ENCODE measurements around the gene PNKP. TPM values are rescaled to one million over a fixed set of nuclear protein-coding genes. Genes with fewer than 3 reads are reported as not detected.

Gene PNKP
- total RNA-seq, 2 donors from 2014 or later, result 161 to 163 TPM

GRCh38 chr19:49891393-49891792, 24.0 kb upstream of the PNKP start:
- H3K27ac Mint-ChIP-seq, result no peak overlapping the region
- H3K9me3 Mint-ChIP-seq, result peaks cover 5% of the 10 kb centered on the region
- H3K27me3 Mint-ChIP-seq (ENCODE audit: insufficient read depth), result peaks cover 48% of the 10 kb centered on the region
- peaks cover 11% of the 10 kb centered on the region for H3K36me3 Mint-ChIP-seq (ENCODE audit: low read depth)
- H3K9ac ChIP-seq (ENCODE audit: extremely low read depth, low read length, poor library complexity, severe bottlenecking), result no peak overlapping the region
- WGBS, 2 experiments (ENCODE audit: insufficient coverage in 1 of 2, insufficient read length in 1 of 2), result 94 to 98% methylated on average over 8 to 17 of the region's 17 CpGs
- H3K27ac ChIP-seq (ENCODE audit: low read depth, low read length), result no peak overlapping the region
- H3K4me3 ChIP-seq (ENCODE audit: low read length), result no peak overlapping the region
- no peak for TF ChIP-seq CTCF (conservative IDR thresholded peaks at IDR 0.05)
- peaks cover under 1% of the 10 kb centered on the region for H3K36me3 ChIP-seq (ENCODE audit: control insufficient read depth, insufficient read depth, low read length)
- no peak overlapping the region for H3K4me3 Mint-ChIP-seq
- H3K9me3 ChIP-seq (ENCODE audit: control insufficient read depth, low read length), result no peaks in the 10 kb centered on the region
- no peaks in the 10 kb centered on the region for H3K4me1 ChIP-seq (ENCODE audit: control insufficient read depth, insufficient read depth, low read length)
- H3K27me3 ChIP-seq (ENCODE audit: control insufficient read depth, insufficient read depth, low read length, poor library complexity, severe bottlenecking), result no peaks in the 10 kb centered on the region
- DNase-seq, result no peak
- no peaks in the 10 kb centered on the region for H3K4me1 Mint-ChIP-seq

GRCh38 chr19:49890349-49891311, 23.3 kb upstream of the PNKP start:
- Mint-ChIP-seq H3K36me3 (ENCODE audit: low read depth) (peaks cover 15% of the 10 kb centered on the region), H3K27ac (peak overlapping the region; percentile 71), H3K4me3 (peak overlapping the region; percentile 42), H3K9me3 (peaks cover 5% of the 10 kb centered on the region), H3K4me1 (no peaks in the 10 kb centered on the region), H3K27me3 (ENCODE audit: insufficient read depth) (peaks cover 47% of the 10 kb centered on the region)
- TF ChIP-seq CTCF (conservative IDR thresholded peaks at IDR 0.05), result peak; percentile 24
- no peaks in the 10 kb centered on the region for H3K27me3 ChIP-seq (ENCODE audit: control insufficient read depth, insufficient read depth, low read length, poor library complexity, severe bottlenecking)
- H3K9ac ChIP-seq (ENCODE audit: extremely low read depth, low read length, poor library complexity, severe bottlenecking), result no peak overlapping the region
- WGBS, 2 experiments (ENCODE audit: insufficient coverage in 1 of 2, insufficient read length in 1 of 2), result 30 to 61% methylated on average over 16 to 63 of the region's 69 CpGs
- DNase-seq, result peak; percentile 93
- peaks cover 5% of the 10 kb centered on the region for H3K36me3 ChIP-seq (ENCODE audit: control insufficient read depth, insufficient read depth, low read length)
- no peaks in the 10 kb centered on the region for H3K4me1 ChIP-seq (ENCODE audit: control insufficient read depth, insufficient read depth, low read length)
- H3K4me3 ChIP-seq (ENCODE audit: low read length), result no peak overlapping the region
- H3K27ac ChIP-seq (ENCODE audit: low read depth, low read length), result no peak overlapping the region
- H3K9me3 ChIP-seq (ENCODE audit: control insufficient read depth, low read length), result no peaks in the 10 kb centered on the region

GRCh38 chr19:49889687-49890348, 22.4 kb upstream of the PNKP start:
- Histone ChIP-seq H3K27me3 (ENCODE audit: control insufficient read depth, insufficient read depth, low read length, poor library complexity, severe bottlenecking) (no peaks in the 10 kb centered on the region), H3K9me3 (ENCODE audit: control insufficient read depth, low read length) (no peaks in the 10 kb centered on the region), H3K9ac (ENCODE audit: extremely low read depth, low read length, poor library complexity, severe bottlenecking) (no peak overlapping the region), H3K36me3 (ENCODE audit: control insufficient read depth, insufficient read depth, low read length) (peaks cover 8% of the 10 kb centered on the region), H3K27ac (ENCODE audit: low read depth, low read length) (no peak overlapping the region), H3K4me3 (ENCODE audit: low read length) (no peak overlapping the region), H3K4me1 (ENCODE audit: control insufficient read depth, insufficient read depth, low read length) (no peaks in the 10 kb centered on the region)
- peak overlapping the region; percentile 42 for H3K4me3 Mint-ChIP-seq
- H3K9me3 Mint-ChIP-seq, result peaks cover 5% of the 10 kb centered on the region
- TF ChIP-seq CTCF (conservative IDR thresholded peaks at IDR 0.05), result peak; percentile 88
- 52 to 83% methylated on average over 31 to 71 of the region's 71 CpGs for WGBS, 2 experiments (ENCODE audit: insufficient coverage in 1 of 2, insufficient read length in 1 of 2)
- H3K36me3 Mint-ChIP-seq (ENCODE audit: low read depth), result peaks cover 22% of the 10 kb centered on the region
- H3K27ac Mint-ChIP-seq, result peak overlapping the region; percentile 71
- DNase-seq, result peak; percentile 96
- H3K27me3 Mint-ChIP-seq (ENCODE audit: insufficient read depth), result peaks cover 47% of the 10 kb centered on the region
- H3K4me1 Mint-ChIP-seq, result no peaks in the 10 kb centered on the region

All from endodermal cell (in vitro differentiated cells).